HEK293 (cell line): Measurements from ENCODE around the gene CDH2.

ENCODE experiments used
- FEZF1 ChIP-seq: fragments of 450-650 bp; formaldehyde crosslinking; IDR thresholded peaks from 2 replicates; pipeline ENCODE4 v1.5.1; 2016; ENCODE audit warnings: missing biosample characterization, missing genetic modification characterization
- KLF16 ChIP-seq: fragments of 450-650 bp; formaldehyde crosslinking; IDR thresholded peaks from 2 replicates; pipeline ENCODE4 v1.5.1; 2017; ENCODE audit warnings: missing biosample characterization, missing genetic modification characterization
- PATZ1 ChIP-seq: fragments of 450-650 bp; formaldehyde crosslinking; IDR thresholded peaks from 2 replicates; pipeline ENCODE4 v1.5.1; 2016; ENCODE audit warnings: missing biosample characterization, missing genetic modification characterization
- TSHZ1 ChIP-seq: fragments of 450-650 bp; formaldehyde crosslinking; IDR thresholded peaks from 2 replicates; pipeline ENCODE4 v1.5.1; 2016; ENCODE audit warnings: missing biosample characterization, missing genetic modification characterization, borderline replicate concordance
- WT1 ChIP-seq: fragments of 450-650 bp; formaldehyde crosslinking; IDR thresholded peaks from 2 replicates; pipeline ENCODE4 v1.5.1; 2016; ENCODE audit warnings: missing biosample characterization, missing genetic modification characterization
- ZBTB17 ChIP-seq: fragments of 450-650 bp; formaldehyde crosslinking; IDR thresholded peaks from 2 replicates; pipeline ENCODE4 v1.5.1; 2016; ENCODE audit warnings: missing biosample characterization, missing genetic modification characterization
- ZBTB20 ChIP-seq: fragments of 450-650 bp; formaldehyde crosslinking; IDR thresholded peaks from 2 replicates; pipeline ENCODE4 v1.5.1; 2016; ENCODE audit warnings: missing biosample characterization, missing genetic modification characterization
- ZBTB49 ChIP-seq: fragments of 450-650 bp; formaldehyde crosslinking; IDR thresholded peaks from 2 replicates; pipeline ENCODE4 v1.5.1; 2016; ENCODE audit warnings: missing biosample characterization, missing genetic modification characterization, low read depth
- ZBTB8A ChIP-seq: fragments of 450-650 bp; formaldehyde crosslinking; IDR thresholded peaks from 2 replicates; pipeline ENCODE4 v1.5.1; 2016; ENCODE audit warnings: missing biosample characterization, missing genetic modification characterization
- ZNF146 ChIP-seq: fragments of 450-650 bp; formaldehyde crosslinking; IDR thresholded peaks from 2 replicates; pipeline ENCODE4 v1.5.1; 2016; ENCODE audit warnings: missing biosample characterization, missing genetic modification characterization
- ZNF184 ChIP-seq: fragments of 450-650 bp; IDR thresholded peaks from 2 replicates; pipeline ENCODE4 v1.5.1; 2018; ENCODE audit warnings: missing biosample characterization, mild to moderate bottlenecking, missing genetic modification characterization
- ZNF239 ChIP-seq: fragments of 450-650 bp; formaldehyde crosslinking; IDR thresholded peaks from 2 replicates; pipeline ENCODE4 v1.5.1; 2016; ENCODE audit warnings: missing biosample characterization, missing genetic modification characterization
- ZNF292 ChIP-seq: fragments of 450-650 bp; formaldehyde crosslinking; IDR thresholded peaks from 2 replicates; pipeline ENCODE4 v1.5.1; 2016; ENCODE audit warnings: low read depth, missing biosample characterization, missing genetic modification characterization, borderline replicate concordance
- ZNF341 ChIP-seq: fragments of 450-650 bp; formaldehyde crosslinking; IDR thresholded peaks from 2 replicates; pipeline ENCODE4; 2016; ENCODE audit warnings: low read depth, missing biosample characterization, missing genetic modification characterization
- ZNF391 ChIP-seq: fragments of 450-650 bp; formaldehyde crosslinking; IDR thresholded peaks from 2 replicates; pipeline ENCODE4 v1.5.1; 2016; ENCODE audit warnings: low read depth, missing biosample characterization, missing genetic modification characterization, borderline replicate concordance
- ZNF416 ChIP-seq: fragments of 450-650 bp; formaldehyde crosslinking; IDR thresholded peaks from 2 replicates; pipeline ENCODE4 v1.5.1; 2016; ENCODE audit warnings: missing biosample characterization, missing genetic modification characterization
- ZNF433 ChIP-seq: fragments of 450-650 bp; formaldehyde crosslinking; IDR thresholded peaks from 2 replicates; pipeline ENCODE4 v1.5.1; 2016; ENCODE audit warnings: missing biosample characterization, missing genetic modification characterization, low read depth
- ZNF488 ChIP-seq: fragments of 450-650 bp; formaldehyde crosslinking; IDR thresholded peaks from 2 replicates; pipeline ENCODE4 v1.5.1; 2016; ENCODE audit warnings: missing biosample characterization, missing genetic modification characterization
- ZNF548 ChIP-seq: fragments of 450-650 bp; formaldehyde crosslinking; IDR thresholded peaks from 2 replicates; pipeline ENCODE4 v1.5.1; 2016; ENCODE audit warnings: missing biosample characterization, missing genetic modification characterization
- ZNF837 ChIP-seq: fragments of 450-650 bp; formaldehyde crosslinking; IDR thresholded peaks from 2 replicates; pipeline ENCODE4 v1.5.1; 2016; ENCODE audit warnings: missing biosample characterization, missing genetic modification characterization
- ZSCAN30 ChIP-seq: fragments of 450-650 bp; IDR thresholded peaks from 2 replicates; pipeline ENCODE4 v1.5.1; 2018; ENCODE audit warnings: missing biosample characterization, mild to moderate bottlenecking, missing genetic modification characterization, moderate library complexity
- ZSCAN5A ChIP-seq: fragments of 450-650 bp; formaldehyde crosslinking; IDR thresholded peaks from 2 replicates; pipeline ENCODE4 v1.5.1; 2016; ENCODE audit warnings: missing biosample characterization, missing genetic modification characterization
- TF ChIP-seq, protein P1 (sequence below): fragments of 450-650 bp; formaldehyde crosslinking; IDR thresholded peaks from 2 replicates; pipeline ENCODE4 v1.5.1; 2016; ENCODE audit warnings: missing biosample characterization, missing genetic modification characterization
- TF ChIP-seq, protein P2 (sequence below): fragments of 450-650 bp; formaldehyde crosslinking; IDR thresholded peaks from 2 replicates; pipeline ENCODE4 v1.5.1; 2016; ENCODE audit warnings: missing biosample characterization, missing genetic modification characterization

Gene CDH2

GRCh38 chr18:28177828-28178635 lies 1.1 kb upstream of the CDH2 start (continued):
- TF ChIP-seq, protein P1, sequence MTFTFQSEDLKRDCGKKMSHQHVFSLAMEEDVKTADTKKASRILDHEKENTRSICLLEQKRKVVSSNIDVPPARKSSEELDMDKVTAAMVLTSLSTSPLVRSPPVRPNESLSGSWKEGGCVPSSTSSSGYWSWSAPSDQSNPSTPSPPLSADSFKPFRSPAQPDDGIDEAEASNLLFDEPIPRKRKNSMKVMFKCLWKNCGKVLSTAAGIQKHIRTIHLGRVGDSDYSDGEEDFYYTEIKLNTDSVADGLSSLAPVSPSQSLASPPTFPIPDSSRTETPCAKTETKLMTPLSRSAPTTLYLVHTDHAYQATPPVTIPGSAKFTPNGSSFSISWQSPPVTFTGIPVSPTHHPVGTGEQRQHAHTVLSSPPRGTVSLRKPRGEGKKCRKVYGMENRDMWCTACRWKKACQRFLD, result no peak
- TF ChIP-seq ZBTB17 (peak; percentile 40; the same call in 1 of the 2 replicates), ZNF837 (no peak), ZSCAN30 (tag by site-specific recombination) (0 out of 2 replicates have a peak, but pooled peaks have one; percentile 16), ZNF292 (tag by site-specific recombination) (no peak), ZNF184 (tag by site-specific recombination) (no peak), ZNF433 (tag by site-specific recombination) (no peak), FEZF1 (no peak), ZNF391 (peak; percentile 40; the same call in 1 of the 2 replicates), ZNF146 (tag by site-specific recombination) (no peak), ZNF548 (tag by site-specific recombination) (no peak), KLF16 (tag by site-specific recombination) (peak; percentile 46; the same call in 1 of the 2 replicates), ZNF341 (tag by site-specific recombination) (peak; percentile 69), ZNF488 (tag by site-specific recombination) (no peak), ZNF239 (tag by site-specific recombination) (no peak), ZBTB49 (no peak), WT1 (tag by site-specific recombination) (no peak), PATZ1 (tag by site-specific recombination) (peak; percentile 58; the same call in 1 of the 2 replicates), ZBTB20 (tag by site-specific recombination) (0 out of 2 replicates have a peak, but pooled peaks have one; percentile 20), TSHZ1 (tag by site-specific recombination) (no peak), ZBTB8A (tag by site-specific recombination) (peak; percentile 31), ZSCAN5A (tag by site-specific recombination) (no peak), ZNF416 (no peak)
- TF ChIP-seq, protein P2, sequence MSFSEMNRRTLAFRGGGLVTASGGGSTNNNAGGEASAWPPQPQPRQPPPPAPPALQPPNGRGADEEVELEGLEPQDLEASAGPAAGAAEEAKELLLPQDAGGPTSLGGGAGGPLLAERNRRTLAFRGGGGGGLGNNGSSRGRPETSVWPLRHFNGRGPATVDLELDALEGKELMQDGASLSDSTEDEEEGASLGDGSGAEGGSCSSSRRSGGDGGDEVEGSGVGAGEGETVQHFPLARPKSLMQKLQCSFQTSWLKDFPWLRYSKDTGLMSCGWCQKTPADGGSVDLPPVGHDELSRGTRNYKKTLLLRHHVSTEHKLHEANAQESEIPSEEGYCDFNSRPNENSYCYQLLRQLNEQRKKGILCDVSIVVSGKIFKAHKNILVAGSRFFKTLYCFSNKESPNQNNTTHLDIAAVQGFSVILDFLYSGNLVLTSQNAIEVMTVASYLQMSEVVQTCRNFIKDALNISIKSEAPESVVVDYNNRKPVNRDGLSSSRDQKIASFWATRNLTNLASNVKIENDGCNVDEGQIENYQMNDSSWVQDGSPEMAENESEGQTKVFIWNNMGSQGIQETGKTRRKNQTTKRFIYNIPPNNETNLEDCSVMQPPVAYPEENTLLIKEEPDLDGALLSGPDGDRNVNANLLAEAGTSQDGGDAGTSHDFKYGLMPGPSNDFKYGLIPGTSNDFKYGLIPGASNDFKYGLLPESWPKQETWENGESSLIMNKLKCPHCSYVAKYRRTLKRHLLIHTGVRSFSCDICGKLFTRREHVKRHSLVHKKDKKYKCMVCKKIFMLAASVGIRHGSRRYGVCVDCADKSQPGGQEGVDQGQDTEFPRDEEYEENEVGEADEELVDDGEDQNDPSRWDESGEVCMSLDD (tag by site-specific recombination), result peak; percentile 88
